HEK293 (cell line): ENCODE data around the gene RANGAP1.

ENCODE experiments used
- BCL11B ChIP-seq: fragments of 450-650 bp; formaldehyde crosslinking; IDR thresholded peaks from 2 replicates; pipeline ENCODE4 v1.5.1; 2016; ENCODE audit warnings: low read depth, missing biosample characterization, missing genetic modification characterization
- HOXD13 ChIP-seq: sonication (generic); formaldehyde crosslinking; IDR thresholded peaks from 2 replicates; pipeline ENCODE4 v1.8.0; 2022; ENCODE audit warnings: missing genetic modification reagents, borderline replicate concordance
- KLF7 ChIP-seq: fragments of 450-650 bp; formaldehyde crosslinking; IDR thresholded peaks from 2 replicates; pipeline ENCODE4 v1.5.1; 2016; ENCODE audit warnings: missing biosample characterization, missing genetic modification characterization, borderline replicate concordance
- KLF9 ChIP-seq: fragments of 450-650 bp; formaldehyde crosslinking; IDR thresholded peaks from 2 replicates; pipeline ENCODE4 v1.5.1; 2016; ENCODE audit warnings: missing biosample characterization, missing genetic modification characterization, low read depth
- OVOL3 ChIP-seq: fragments of 450-650 bp; formaldehyde crosslinking; IDR thresholded peaks from 2 replicates; pipeline ENCODE4 v1.5.1; 2016; ENCODE audit warnings: missing biosample characterization, missing genetic modification characterization
- SP3 ChIP-seq: fragments of 450-650 bp; formaldehyde crosslinking; IDR thresholded peaks from 2 replicates; pipeline ENCODE4 v1.5.1; 2016; ENCODE audit warnings: missing biosample characterization, missing genetic modification characterization
- ZFP3 ChIP-seq: fragments of 450-650 bp; formaldehyde crosslinking; IDR thresholded peaks from 2 replicates; pipeline ENCODE4 v1.5.1; 2016; ENCODE audit warnings: low read depth, missing biosample characterization, missing genetic modification characterization
- ZFP41 ChIP-seq: fragments of 450-650 bp; formaldehyde crosslinking; IDR thresholded peaks from 2 replicates; pipeline ENCODE4 v1.5.1; 2016; ENCODE audit warnings: missing biosample characterization, missing genetic modification characterization, borderline replicate concordance
- ZNF121 ChIP-seq: fragments of 450-650 bp; formaldehyde crosslinking; IDR thresholded peaks from 2 replicates; pipeline ENCODE4 v1.5.1; 2016; ENCODE audit warnings: missing biosample characterization, missing genetic modification characterization
- ZNF16 ChIP-seq: fragments of 450-650 bp; formaldehyde crosslinking; IDR thresholded peaks from 2 replicates; pipeline ENCODE4 v1.5.1; 2016; ENCODE audit warnings: low read depth, missing biosample characterization, missing genetic modification characterization
- ZNF169 ChIP-seq: fragments of 450-650 bp; formaldehyde crosslinking; IDR thresholded peaks from 2 replicates; pipeline ENCODE4 v1.5.1; 2016; ENCODE audit warnings: missing biosample characterization, missing genetic modification characterization
- ZNF324 ChIP-seq: fragments of 450-650 bp; formaldehyde crosslinking; IDR thresholded peaks from 2 replicates; pipeline ENCODE4 v1.5.1; 2016; ENCODE audit warnings: missing biosample characterization, missing genetic modification characterization
- ZNF544 ChIP-seq: fragments of 450-650 bp; formaldehyde crosslinking; IDR thresholded peaks from 2 replicates; pipeline ENCODE4 v1.5.0; 2017; ENCODE audit warnings: missing biosample characterization, missing genetic modification characterization
- ZNF561 ChIP-seq: fragments of 450-650 bp; IDR thresholded peaks from 2 replicates; pipeline ENCODE4 v1.5.1; 2018; ENCODE audit warnings: missing biosample characterization, missing genetic modification characterization, borderline replicate concordance
- ZNF677 ChIP-seq: fragments of 450-650 bp; IDR thresholded peaks from 2 replicates; pipeline ENCODE4 v1.5.0; 2018; ENCODE audit warnings: missing biosample characterization, mild to moderate bottlenecking, missing genetic modification characterization, moderate library complexity
- ZNF776 ChIP-seq: fragments of 450-650 bp; formaldehyde crosslinking; IDR thresholded peaks from 2 replicates; pipeline ENCODE4 v1.5.0; 2017; ENCODE audit warnings: missing biosample characterization, missing genetic modification characterization, borderline replicate concordance
- ZNF830 ChIP-seq: fragments of 450-650 bp; IDR thresholded peaks from 2 replicates; pipeline ENCODE4 v1.5.0; 2018; ENCODE audit warnings: missing biosample characterization, missing genetic modification characterization, low read depth, mild to moderate bottlenecking, moderate library complexity
- TF ChIP-seq, protein P1 (sequence below): sonication (generic); formaldehyde crosslinking; IDR thresholded peaks from 2 replicates; pipeline ENCODE4 v1.8.1; 2022; ENCODE audit warnings: mild to moderate bottlenecking, moderate library complexity, missing genetic modification reagents
- TF ChIP-seq, protein P2 (sequence below): fragments of 450-650 bp; formaldehyde crosslinking; IDR thresholded peaks from 2 replicates; pipeline ENCODE4 v1.5.1; 2016; ENCODE audit warnings: missing biosample characterization, missing genetic modification characterization
- TF ChIP-seq, protein P3 (sequence below): fragments of 450-650 bp; formaldehyde crosslinking; IDR thresholded peaks from 2 replicates; pipeline ENCODE4 v1.5.1; 2016; ENCODE audit warnings: missing biosample characterization, missing genetic modification characterization
- TF ChIP-seq, protein P4 (sequence below): fragments of 450-650 bp; formaldehyde crosslinking; IDR thresholded peaks from 2 replicates; pipeline ENCODE4 v1.5.1; 2016; ENCODE audit warnings: missing biosample characterization, missing genetic modification characterization
- TF ChIP-seq, protein P5 (sequence below): fragments of 450-650 bp; formaldehyde crosslinking; IDR thresholded peaks from 2 replicates; pipeline ENCODE4 v1.5.1; 2016; ENCODE audit warnings: missing biosample characterization, missing genetic modification characterization, low read depth
- TF ChIP-seq, protein P6 (sequence below): fragments of 450-650 bp; formaldehyde crosslinking; IDR thresholded peaks from 2 replicates; pipeline ENCODE4 v1.5.1; 2016; ENCODE audit warnings: missing biosample characterization, missing genetic modification characterization
- TF ChIP-seq, protein P7 (sequence below): fragments of 450-650 bp; formaldehyde crosslinking; IDR thresholded peaks from 2 replicates; pipeline ENCODE4 v1.5.1; 2016; ENCODE audit warnings: missing biosample characterization, missing genetic modification characterization

RANGAP1 gene

DNA sequence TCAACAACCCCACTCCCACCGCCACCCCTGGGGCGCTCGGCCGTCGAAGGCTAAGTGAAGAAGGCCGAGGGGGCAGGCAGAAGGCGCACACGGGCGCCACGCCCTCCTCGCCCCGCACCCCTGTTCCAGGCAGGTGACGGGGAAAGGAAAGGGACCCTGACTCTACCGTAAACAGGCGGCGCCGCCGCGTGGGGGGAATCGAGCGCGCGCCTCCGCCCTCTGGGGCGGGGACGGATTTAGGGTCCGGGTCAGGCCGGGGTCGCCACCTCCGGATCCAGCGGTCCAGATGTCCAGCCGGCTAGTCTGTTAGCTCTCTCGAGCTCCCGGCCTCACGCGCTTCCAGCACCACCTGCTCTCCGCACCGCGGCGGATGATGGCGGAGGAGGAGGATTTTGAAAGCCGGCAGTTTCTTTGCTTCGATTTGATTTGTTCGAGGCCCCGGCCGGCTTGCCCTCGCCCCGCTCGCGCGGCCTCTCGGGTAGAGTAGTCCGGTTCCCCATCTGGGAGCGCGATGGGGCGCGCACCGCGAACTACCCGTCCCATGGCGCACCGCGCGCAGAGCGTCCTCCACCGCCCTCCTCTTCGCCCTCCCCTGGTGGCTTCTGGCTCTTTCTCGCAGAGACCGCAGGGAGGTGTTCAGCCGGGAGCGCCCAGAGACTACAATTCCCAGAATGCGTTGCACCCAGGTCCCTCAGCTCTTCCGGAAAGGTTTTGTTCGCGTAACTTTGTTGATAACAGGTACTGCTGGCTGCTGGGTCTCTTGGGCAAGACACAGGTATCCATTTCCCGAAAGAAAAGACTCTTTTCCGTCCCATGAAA lies at the start of gene RANGAP1 (continued):
- TF ChIP-seq, protein P1, sequence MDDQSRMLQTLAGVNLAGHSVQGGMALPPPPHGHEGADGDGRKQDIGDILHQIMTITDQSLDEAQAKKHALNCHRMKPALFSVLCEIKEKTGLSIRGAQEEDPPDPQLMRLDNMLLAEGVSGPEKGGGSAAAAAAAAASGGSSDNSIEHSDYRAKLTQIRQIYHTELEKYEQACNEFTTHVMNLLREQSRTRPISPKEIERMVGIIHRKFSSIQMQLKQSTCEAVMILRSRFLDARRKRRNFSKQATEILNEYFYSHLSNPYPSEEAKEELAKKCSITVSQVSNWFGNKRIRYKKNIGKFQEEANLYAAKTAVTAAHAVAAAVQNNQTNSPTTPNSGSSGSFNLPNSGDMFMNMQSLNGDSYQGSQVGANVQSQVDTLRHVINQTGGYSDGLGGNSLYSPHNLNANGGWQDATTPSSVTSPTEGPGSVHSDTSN (CRISPR knock-in tag): peak; percentile 45; the same call in 1 of the 2 replicates
- TF ChIP-seq BCL11B (tag by site-specific recombination) (peak; percentile 78; the same call in 1 of the 2 replicates), ZNF16 (tag by site-specific recombination) (no peak), OVOL3 (tag by site-specific recombination) (no peak), ZNF121 (tag by site-specific recombination) (peak; percentile 43; the same call in 1 of the 2 replicates), SP3 (tag by site-specific recombination) (peak; percentile 94), ZFP3 (no peak), ZNF677 (tag by site-specific recombination) (no peak), ZNF776 (tag by site-specific recombination) (no peak), ZNF169 (no peak), KLF9 (tag by site-specific recombination) (peak; percentile 77), ZNF544 (tag by site-specific recombination) (no peak), ZFP41 (tag by site-specific recombination) (no peak), ZNF561 (no peak), ZNF830 (no peak), HOXD13 (CRISPR knock-in tag) (no peak), ZNF324 (tag by site-specific recombination) (0 out of 2 replicates have a peak, but pooled peaks have one; percentile 6), KLF7 (tag by site-specific recombination) (peak; percentile 75)
- TF ChIP-seq, protein P2, sequence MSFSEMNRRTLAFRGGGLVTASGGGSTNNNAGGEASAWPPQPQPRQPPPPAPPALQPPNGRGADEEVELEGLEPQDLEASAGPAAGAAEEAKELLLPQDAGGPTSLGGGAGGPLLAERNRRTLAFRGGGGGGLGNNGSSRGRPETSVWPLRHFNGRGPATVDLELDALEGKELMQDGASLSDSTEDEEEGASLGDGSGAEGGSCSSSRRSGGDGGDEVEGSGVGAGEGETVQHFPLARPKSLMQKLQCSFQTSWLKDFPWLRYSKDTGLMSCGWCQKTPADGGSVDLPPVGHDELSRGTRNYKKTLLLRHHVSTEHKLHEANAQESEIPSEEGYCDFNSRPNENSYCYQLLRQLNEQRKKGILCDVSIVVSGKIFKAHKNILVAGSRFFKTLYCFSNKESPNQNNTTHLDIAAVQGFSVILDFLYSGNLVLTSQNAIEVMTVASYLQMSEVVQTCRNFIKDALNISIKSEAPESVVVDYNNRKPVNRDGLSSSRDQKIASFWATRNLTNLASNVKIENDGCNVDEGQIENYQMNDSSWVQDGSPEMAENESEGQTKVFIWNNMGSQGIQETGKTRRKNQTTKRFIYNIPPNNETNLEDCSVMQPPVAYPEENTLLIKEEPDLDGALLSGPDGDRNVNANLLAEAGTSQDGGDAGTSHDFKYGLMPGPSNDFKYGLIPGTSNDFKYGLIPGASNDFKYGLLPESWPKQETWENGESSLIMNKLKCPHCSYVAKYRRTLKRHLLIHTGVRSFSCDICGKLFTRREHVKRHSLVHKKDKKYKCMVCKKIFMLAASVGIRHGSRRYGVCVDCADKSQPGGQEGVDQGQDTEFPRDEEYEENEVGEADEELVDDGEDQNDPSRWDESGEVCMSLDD (tag by site-specific recombination): peak; percentile 86; the same call in 1 of the 2 replicates
- TF ChIP-seq, protein P3, sequence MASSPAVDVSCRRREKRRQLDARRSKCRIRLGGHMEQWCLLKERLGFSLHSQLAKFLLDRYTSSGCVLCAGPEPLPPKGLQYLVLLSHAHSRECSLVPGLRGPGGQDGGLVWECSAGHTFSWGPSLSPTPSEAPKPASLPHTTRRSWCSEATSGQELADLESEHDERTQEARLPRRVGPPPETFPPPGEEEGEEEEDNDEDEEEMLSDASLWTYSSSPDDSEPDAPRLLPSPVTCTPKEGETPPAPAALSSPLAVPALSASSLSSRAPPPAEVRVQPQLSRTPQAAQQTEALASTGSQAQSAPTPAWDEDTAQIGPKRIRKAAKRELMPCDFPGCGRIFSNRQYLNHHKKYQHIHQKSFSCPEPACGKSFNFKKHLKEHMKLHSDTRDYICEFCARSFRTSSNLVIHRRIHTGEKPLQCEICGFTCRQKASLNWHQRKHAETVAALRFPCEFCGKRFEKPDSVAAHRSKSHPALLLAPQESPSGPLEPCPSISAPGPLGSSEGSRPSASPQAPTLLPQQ (tag by site-specific recombination): no peak
- TF ChIP-seq, protein P4, sequence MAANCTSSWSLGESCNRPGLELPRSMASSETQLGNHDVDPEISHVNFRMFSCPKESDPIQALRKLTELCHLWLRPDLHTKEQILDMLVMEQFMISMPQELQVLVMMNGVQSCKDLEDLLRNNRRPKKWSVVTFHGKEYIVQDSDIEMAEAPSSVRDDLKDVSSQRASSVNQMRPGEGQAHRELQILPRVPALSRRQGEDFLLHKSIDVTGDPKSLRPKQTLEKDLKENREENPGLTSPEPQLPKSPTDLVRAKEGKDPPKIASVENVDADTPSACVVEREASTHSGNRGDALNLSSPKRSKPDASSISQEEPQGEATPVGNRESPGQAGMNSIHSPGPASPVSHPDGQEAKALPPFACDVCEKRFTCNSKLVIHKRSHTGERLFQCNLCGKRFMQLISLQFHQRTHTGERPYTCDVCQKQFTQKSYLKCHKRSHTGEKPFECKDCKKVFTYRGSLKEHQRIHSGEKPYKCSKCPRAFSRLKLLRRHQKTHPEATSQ (tag by site-specific recombination): no peak
- TF ChIP-seq, protein P5, sequence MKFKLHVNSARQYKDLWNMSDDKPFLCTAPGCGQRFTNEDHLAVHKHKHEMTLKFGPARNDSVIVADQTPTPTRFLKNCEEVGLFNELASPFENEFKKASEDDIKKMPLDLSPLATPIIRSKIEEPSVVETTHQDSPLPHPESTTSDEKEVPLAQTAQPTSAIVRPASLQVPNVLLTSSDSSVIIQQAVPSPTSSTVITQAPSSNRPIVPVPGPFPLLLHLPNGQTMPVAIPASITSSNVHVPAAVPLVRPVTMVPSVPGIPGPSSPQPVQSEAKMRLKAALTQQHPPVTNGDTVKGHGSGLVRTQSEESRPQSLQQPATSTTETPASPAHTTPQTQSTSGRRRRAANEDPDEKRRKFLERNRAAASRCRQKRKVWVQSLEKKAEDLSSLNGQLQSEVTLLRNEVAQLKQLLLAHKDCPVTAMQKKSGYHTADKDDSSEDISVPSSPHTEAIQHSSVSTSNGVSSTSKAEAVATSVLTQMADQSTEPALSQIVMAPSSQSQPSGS (tag by site-specific recombination): no peak
- TF ChIP-seq, protein P6, sequence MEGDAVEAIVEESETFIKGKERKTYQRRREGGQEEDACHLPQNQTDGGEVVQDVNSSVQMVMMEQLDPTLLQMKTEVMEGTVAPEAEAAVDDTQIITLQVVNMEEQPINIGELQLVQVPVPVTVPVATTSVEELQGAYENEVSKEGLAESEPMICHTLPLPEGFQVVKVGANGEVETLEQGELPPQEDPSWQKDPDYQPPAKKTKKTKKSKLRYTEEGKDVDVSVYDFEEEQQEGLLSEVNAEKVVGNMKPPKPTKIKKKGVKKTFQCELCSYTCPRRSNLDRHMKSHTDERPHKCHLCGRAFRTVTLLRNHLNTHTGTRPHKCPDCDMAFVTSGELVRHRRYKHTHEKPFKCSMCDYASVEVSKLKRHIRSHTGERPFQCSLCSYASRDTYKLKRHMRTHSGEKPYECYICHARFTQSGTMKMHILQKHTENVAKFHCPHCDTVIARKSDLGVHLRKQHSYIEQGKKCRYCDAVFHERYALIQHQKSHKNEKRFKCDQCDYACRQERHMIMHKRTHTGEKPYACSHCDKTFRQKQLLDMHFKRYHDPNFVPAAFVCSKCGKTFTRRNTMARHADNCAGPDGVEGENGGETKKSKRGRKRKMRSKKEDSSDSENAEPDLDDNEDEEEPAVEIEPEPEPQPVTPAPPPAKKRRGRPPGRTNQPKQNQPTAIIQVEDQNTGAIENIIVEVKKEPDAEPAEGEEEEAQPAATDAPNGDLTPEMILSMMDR: peak; percentile 71
- TF ChIP-seq, protein P7, sequence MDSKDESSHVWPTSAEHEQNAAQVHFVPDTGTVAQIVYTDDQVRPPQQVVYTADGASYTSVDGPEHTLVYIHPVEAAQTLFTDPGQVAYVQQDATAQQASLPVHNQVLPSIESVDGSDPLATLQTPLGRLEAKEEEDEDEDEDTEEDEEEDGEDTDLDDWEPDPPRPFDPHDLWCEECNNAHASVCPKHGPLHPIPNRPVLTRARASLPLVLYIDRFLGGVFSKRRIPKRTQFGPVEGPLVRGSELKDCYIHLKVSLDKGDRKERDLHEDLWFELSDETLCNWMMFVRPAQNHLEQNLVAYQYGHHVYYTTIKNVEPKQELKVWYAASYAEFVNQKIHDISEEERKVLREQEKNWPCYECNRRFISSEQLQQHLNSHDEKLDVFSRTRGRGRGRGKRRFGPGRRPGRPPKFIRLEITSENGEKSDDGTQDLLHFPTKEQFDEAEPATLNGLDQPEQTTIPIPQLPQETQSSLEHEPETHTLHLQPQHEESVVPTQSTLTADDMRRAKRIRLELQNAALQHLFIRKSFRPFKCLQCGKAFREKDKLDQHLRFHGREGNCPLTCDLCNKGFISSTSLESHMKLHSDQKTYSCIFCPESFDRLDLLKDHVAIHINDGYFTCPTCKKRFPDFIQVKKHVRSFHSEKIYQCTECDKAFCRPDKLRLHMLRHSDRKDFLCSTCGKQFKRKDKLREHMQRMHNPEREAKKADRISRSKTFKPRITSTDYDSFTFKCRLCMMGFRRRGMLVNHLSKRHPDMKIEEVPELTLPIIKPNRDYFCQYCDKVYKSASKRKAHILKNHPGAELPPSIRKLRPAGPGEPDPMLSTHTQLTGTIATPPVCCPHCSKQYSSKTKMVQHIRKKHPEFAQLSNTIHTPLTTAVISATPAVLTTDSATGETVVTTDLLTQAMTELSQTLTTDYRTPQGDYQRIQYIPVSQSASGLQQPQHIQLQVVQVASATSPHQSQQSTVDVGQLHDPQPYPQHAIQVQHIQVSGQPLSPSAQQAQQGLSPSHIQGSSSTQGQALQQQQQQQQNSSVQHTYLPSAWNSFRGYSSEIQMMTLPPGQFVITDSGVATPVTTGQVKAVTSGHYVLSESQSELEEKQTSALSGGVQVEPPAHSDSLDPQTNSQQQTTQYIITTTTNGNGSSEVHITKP (tag by site-specific recombination): peak; percentile 52
